SH-SY5Y (cell line): ENCODE results near the gene EFHC2.

Experiments
- GATA2 ChIP-seq: IDR thresholded peaks from 2 replicates; pipeline ENCODE4 v1.6.1; 2011; ENCODE audit warnings: mild to moderate bottlenecking, low read depth, low read length
- GATA3 ChIP-seq: IDR thresholded peaks from 2 replicates; pipeline ENCODE4 v1.6.1; 2011; ENCODE audit warnings: low read depth, mild to moderate bottlenecking, low read length, moderate library complexity

- TF ChIP-seq GATA2 (no peak), GATA3 (no peak)
Observed at GRCh38 chrX:44152852-44153251, 190.6 kb downstream of the EFHC2 start.
